ENCODE results near the gene NEAT1.

DNA sequence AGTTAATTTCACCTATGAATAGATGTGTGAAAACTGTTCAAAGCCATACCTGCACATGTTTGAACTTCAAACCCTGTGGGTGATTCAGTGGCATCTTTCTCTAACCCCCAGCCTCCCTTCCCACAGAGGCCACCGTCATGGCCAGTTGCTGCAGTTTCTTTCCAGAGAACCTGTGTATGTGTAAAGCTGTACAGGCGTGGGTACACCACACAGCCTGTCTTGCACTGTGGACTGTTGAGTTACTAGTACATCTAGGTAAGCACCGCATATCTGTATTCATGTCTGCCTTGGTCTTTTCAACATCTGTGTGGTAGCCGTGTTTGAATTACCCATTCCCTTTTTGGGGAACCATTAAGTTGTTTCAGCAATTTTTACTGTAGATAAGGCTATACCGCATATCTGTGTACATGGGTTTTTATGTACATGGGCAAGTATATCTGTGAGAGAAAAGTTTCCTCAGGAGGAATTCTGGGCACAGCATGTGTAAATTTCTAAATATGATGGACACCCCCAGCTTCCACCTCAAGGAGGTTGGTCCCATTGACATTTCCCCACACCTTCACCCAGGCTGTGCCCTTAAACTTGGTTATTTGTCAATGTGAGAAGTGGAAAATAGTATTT is 13.9 kb downstream of the NEAT1 start:
- TF ChIP-seq POLR2AphosphoS5 (IDR thresholded peaks at IDR 0.05) (no peak), EZH2 (IDR thresholded peaks at IDR 0.05; ENCODE audit: borderline replicate concordance, insufficient read depth, low read length, poor library complexity, severe bottlenecking) (no peak)
- TF ChIP-seq, protein P1, sequence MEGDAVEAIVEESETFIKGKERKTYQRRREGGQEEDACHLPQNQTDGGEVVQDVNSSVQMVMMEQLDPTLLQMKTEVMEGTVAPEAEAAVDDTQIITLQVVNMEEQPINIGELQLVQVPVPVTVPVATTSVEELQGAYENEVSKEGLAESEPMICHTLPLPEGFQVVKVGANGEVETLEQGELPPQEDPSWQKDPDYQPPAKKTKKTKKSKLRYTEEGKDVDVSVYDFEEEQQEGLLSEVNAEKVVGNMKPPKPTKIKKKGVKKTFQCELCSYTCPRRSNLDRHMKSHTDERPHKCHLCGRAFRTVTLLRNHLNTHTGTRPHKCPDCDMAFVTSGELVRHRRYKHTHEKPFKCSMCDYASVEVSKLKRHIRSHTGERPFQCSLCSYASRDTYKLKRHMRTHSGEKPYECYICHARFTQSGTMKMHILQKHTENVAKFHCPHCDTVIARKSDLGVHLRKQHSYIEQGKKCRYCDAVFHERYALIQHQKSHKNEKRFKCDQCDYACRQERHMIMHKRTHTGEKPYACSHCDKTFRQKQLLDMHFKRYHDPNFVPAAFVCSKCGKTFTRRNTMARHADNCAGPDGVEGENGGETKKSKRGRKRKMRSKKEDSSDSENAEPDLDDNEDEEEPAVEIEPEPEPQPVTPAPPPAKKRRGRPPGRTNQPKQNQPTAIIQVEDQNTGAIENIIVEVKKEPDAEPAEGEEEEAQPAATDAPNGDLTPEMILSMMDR (IDR thresholded peaks at IDR 0.05; ENCODE audit: poor library complexity, severe bottlenecking), result no peak

All from neural cell (in vitro differentiated cells).